IMR-90 (cell line): ENCODE data around the gene ELF5. TPM values are rescaled to one million over a fixed set of nuclear protein-coding genes. Genes with fewer than 3 reads are reported as not detected.

Experiments used
- ATAC-seq: fragments of 200-7000 bp; cut with Tn5 transposase; 2 replicates; pipeline ENCODE4 v1.9.1; 2020; ENCODE audit warnings: low read depth, mild to moderate bottlenecking, moderate library complexity
- BruUV-seq: library from RNA; stranded (reverse); fragments of 400-500 nt; replicated peaks from 2 replicates; lab custom pipeline; 2021; lab: Mats Ljungman, UMichigan
- CTCF ChIA-PET: fragments of 300-600 bp; formaldehyde crosslinking; extraction: SDS; loops from one replicate; lab custom pipeline; 2021; ENCODE audit warnings: antibody characterized with exemption; lab: Yijun Ruan, JAX
- POLR2A ChIA-PET: fragments of 300-600 bp; sonication (Branson Sonifier 250); formaldehyde crosslinking; loops from one replicate; lab custom pipeline; 2022; ENCODE audit warnings: antibody characterized with exemption; ENCODE audit not compliant: unreplicated experiment; lab: Charles Lee
- DNase-seq: peaks from one replicate; pipeline ENCODE4 v3.0.0; 2013
- H2AFZ ChIP-seq: replicated peaks from 2 replicates; pipeline ENCODE3; 2013; ENCODE audit warnings: low read length, mild to moderate bottlenecking; ENCODE audit not compliant: poor library complexity
- H2AK5ac ChIP-seq: 2 replicates; pipeline ENCODE4 v1.6.1; 2013; ENCODE audit warnings: low read depth, low read length, inconsistent platforms
- H2AK9ac ChIP-seq: replicated peaks from 2 replicates; pipeline ENCODE3; 2013; ENCODE audit warnings: mild to moderate bottlenecking, low read depth, low read length, moderate library complexity; ENCODE audit not compliant: poor library complexity
- H2BK120ac ChIP-seq: 2 replicates; pipeline ENCODE4 v1.6.1; 2013; ENCODE audit warnings: low read depth, low read length, inconsistent platforms
- H2BK15ac ChIP-seq: 3 replicates; pipeline ENCODE4 v1.6.1; 2013; ENCODE audit warnings: low read depth, low read length, inconsistent platforms
- H2BK20ac ChIP-seq: 2 replicates; pipeline ENCODE4 v1.6.1; 2013; ENCODE audit warnings: low read depth, mild to moderate bottlenecking, inconsistent platforms, low read length, moderate library complexity
- H2BK5ac ChIP-seq: 2 replicates; pipeline ENCODE4 v1.6.1; 2013; ENCODE audit warnings: mild to moderate bottlenecking, low read depth, low read length, inconsistent platforms; ENCODE audit not compliant: poor library complexity, severe bottlenecking
- H3K14ac ChIP-seq: replicated peaks from 2 replicates; pipeline ENCODE4 v1.6.1; 2013; ENCODE audit warnings: low read depth, low read length, inconsistent platforms
- H3K18ac ChIP-seq: 2 replicates; pipeline ENCODE4 v1.6.1; 2013; ENCODE audit warnings: low read depth, low read length, control low read depth
- H3K23ac ChIP-seq: 2 replicates; pipeline ENCODE4 v1.6.1; 2013; ENCODE audit warnings: low read depth, low read length, inconsistent platforms
- H3K27ac ChIP-seq: 2 replicates; pipeline ENCODE4 v1.5.1; 2013; ENCODE audit warnings: mild to moderate bottlenecking, control low read depth, low read length; ENCODE audit not compliant: insufficient read depth
- H3K27me3 ChIP-seq: 2 replicates; pipeline ENCODE4 v1.6.1; 2013; ENCODE audit warnings: low read length; ENCODE audit not compliant: control insufficient read depth, insufficient read depth
- H3K36me3 ChIP-seq: 2 replicates; pipeline ENCODE4 v1.6.1; 2013; ENCODE audit warnings: low read length, mixed read lengths; ENCODE audit not compliant: control insufficient read depth, insufficient read depth
- H3K4ac ChIP-seq: 2 replicates; pipeline ENCODE4 v1.6.1; 2013; ENCODE audit warnings: low read depth, low read length, inconsistent platforms
- H3K4me1 ChIP-seq: 2 replicates; pipeline ENCODE4 v1.6.1; 2013; ENCODE audit warnings: low read length, mixed read lengths; ENCODE audit not compliant: control insufficient read depth, insufficient read depth
- H3K4me2 ChIP-seq: 2 replicates; pipeline ENCODE4 v1.6.1; 2013; ENCODE audit warnings: low read depth, mild to moderate bottlenecking, control low read depth, low read length, moderate library complexity
- H3K4me3 ChIP-seq: 2 replicates; pipeline ENCODE4 v1.5.1; 2013; ENCODE audit warnings: low read depth, mild to moderate bottlenecking, control low read depth, low read length, moderate library complexity; ENCODE audit not compliant: insufficient read depth
- H3K56ac ChIP-seq: 2 replicates; pipeline ENCODE4 v1.6.1; 2013; ENCODE audit warnings: low read length, inconsistent platforms; ENCODE audit not compliant: insufficient read depth; ENCODE audit errors: extremely low read depth
- H3K79me1 ChIP-seq, 2 experiments: 2 replicates each; pipeline ENCODE4 v1.6.1; 2013; ENCODE audit warnings: low read length in 2 of 2, inconsistent platforms in 1 of 2, low read depth in 1 of 2
- H3K9ac ChIP-seq: 2 replicates; pipeline ENCODE4 v1.6.1; 2013; ENCODE audit warnings: low read depth, low read length, control low read depth
- H3K9me1 ChIP-seq: 2 replicates; pipeline ENCODE4 v1.6.1; 2013; ENCODE audit warnings: low read length, inconsistent platforms; ENCODE audit not compliant: insufficient read depth
- H3K9me3 ChIP-seq: 2 replicates; pipeline ENCODE4 v1.6.1; 2013; ENCODE audit warnings: low read length; ENCODE audit not compliant: control insufficient read depth, insufficient read depth
- H4K20me1 ChIP-seq: 2 replicates; pipeline ENCODE4 v1.6.1; 2013; ENCODE audit warnings: low read length, inconsistent platforms; ENCODE audit not compliant: insufficient read depth
- H4K5ac ChIP-seq: 2 replicates; pipeline ENCODE4 v1.6.1; 2013; ENCODE audit warnings: mild to moderate bottlenecking, low read depth, low read length, control low read depth
- H4K8ac ChIP-seq, 2 experiments: 2 replicates each; pipeline ENCODE4 v1.6.1; 2013; ENCODE audit warnings: low read depth in 2 of 2, low read length in 2 of 2, control low read depth in 1 of 2, inconsistent platforms in 1 of 2
- H4K91ac ChIP-seq: 2 replicates; pipeline ENCODE4 v1.6.1; 2013; ENCODE audit warnings: low read depth, low read length, inconsistent platforms; ENCODE audit not compliant: insufficient read depth
- BHLHE40 ChIP-seq: fragments of 150-350 bp; IDR thresholded peaks from 2 replicates; pipeline ENCODE4 v1.6.1; 2016; ENCODE audit warnings: mild to moderate bottlenecking, low read depth, low read length
- CTCF ChIP-seq: conservative IDR thresholded peaks from 2 replicates; pipeline ENCODE4 v1.5.1; 2012; ENCODE audit warnings: mild to moderate bottlenecking, low read depth, low read length, improper control_type of control experiment
- ELK1 ChIP-seq: fragments of 150-350 bp; IDR thresholded peaks from 2 replicates; pipeline ENCODE4 v1.6.1; 2016; ENCODE audit warnings: low read depth, mild to moderate bottlenecking, low read length, moderate library complexity, borderline replicate concordance
- MAFK ChIP-seq: IDR thresholded peaks from 2 replicates; pipeline ENCODE4 v1.6.1; 2012; ENCODE audit warnings: low read depth, low read length, improper control_type of control experiment
- MAZ ChIP-seq: IDR thresholded peaks from 2 replicates; pipeline ENCODE4 v1.6.1; 2012; ENCODE audit warnings: low read depth, mild to moderate bottlenecking, low read length, improper control_type of control experiment, moderate library complexity, borderline replicate concordance
- MXI1 ChIP-seq: IDR thresholded peaks from 2 replicates; pipeline ENCODE4 v1.6.1; 2012; ENCODE audit warnings: low read depth, mild to moderate bottlenecking, low read length, moderate library complexity, borderline replicate concordance
- POLR2A ChIP-seq: IDR thresholded peaks from 2 replicates; pipeline ENCODE4 v1.6.1; 2012; ENCODE audit warnings: mild to moderate bottlenecking, low read depth, low read length
- RCOR1 ChIP-seq: IDR thresholded peaks from 2 replicates; pipeline ENCODE4 v1.6.1; 2012; ENCODE audit warnings: mild to moderate bottlenecking, low read length, improper control_type of control experiment; ENCODE audit not compliant: insufficient replicate concordance
- RFX5 ChIP-seq: IDR thresholded peaks from 2 replicates; pipeline ENCODE4 v1.8.0; 2012; ENCODE audit warnings: low read depth, mild to moderate bottlenecking, low read length, moderate library complexity
- SMC3 ChIP-seq: fragments of 150-350 bp; IDR thresholded peaks from 2 replicates; pipeline ENCODE4 v1.6.1; 2016; ENCODE audit warnings: low read depth, mild to moderate bottlenecking, antibody characterized with exemption, low read length, moderate library complexity
- USF2 ChIP-seq: fragments of 150-350 bp; IDR thresholded peaks from 2 replicates; pipeline ENCODE4 v1.6.1; 2017; ENCODE audit warnings: mild to moderate bottlenecking, antibody characterized with exemption, low read length, low read depth
- WGBS, 2 experiments: methylation state at CpG; one replicate each; pipeline versions ENCODE4 v1.1.5 to v1.1.7; 2013; ENCODE audit warnings: missing lambda C conversion rate in 2 of 2; ENCODE audit not compliant: insufficient read length in 1 of 2; ENCODE audit errors: extremely low coverage in 2 of 2; 5-methylcytosine and 5-hydroxymethylcytosine counted together
- dilution Hi-C: fragments of 300-500 bp; cut with HindIII; formaldehyde crosslinking; loops from one replicate; pipeline ENCODE4 v1.14.3; 2018; ENCODE audit warnings: low sequenced_read_pairs; ENCODE audit not compliant: unreplicated experiment
- in situ Hi-C: fragments of 300-500 bp; cut with MboI; formaldehyde crosslinking; loops from 3 replicates; pipeline ENCODE4 v1.14.3; 2019; ENCODE audit warnings: low sequenced_read_pairs, inconsistent platforms, mixed read lengths
- intact Hi-C: fragments of 100-400 bp; cut with micrococcal nuclease; formaldehyde crosslinking; loops from 2 replicates; pipeline ENCODE4 v1.10.0; 2022
- polyA plus RNA-seq, 3 experiments: library from polyadenylated mRNA; depleted of rRNA; stranded (reverse); fragments of >200 nt; gene quantifications; 2 replicates each; pipeline ENCODE4 v1.2.3, GENCODE V29; 2012; ENCODE audit warnings: low replicate concordance in 1 of 3
- total RNA-seq: library from RNA; depleted of rRNA; stranded (reverse); fragments of >200 nt; gene quantifications from 2 replicates; pipeline ENCODE4 v1.2.3, GENCODE V29; 2012

Gene ELF5
- total and polyA plus RNA-seq, 2 of the 4 experiments (the other 2 are of a cell fraction): not detected

GRCh38 chr11:34508524-34508923 is 5.1 kb downstream of the ELF5 start:
- ATAC-seq: no peak
- Histone ChIP-seq H3K79me1 (no peaks in the 10 kb centered on the region), H2BK120ac (no peak overlapping the region), H3K27ac (no peak overlapping the region), H3K4me3 (no peak overlapping the region), H4K5ac (no peak overlapping the region), H2BK5ac (no peak overlapping the region), H3K14ac (peak overlapping the region; percentile 19), H3K4ac (no peak overlapping the region), H4K20me1 (no peaks in the 10 kb centered on the region), H2AK9ac (no peak overlapping the region), H2BK20ac (no peak overlapping the region), H3K23ac (0 out of 2 replicates have a peak overlapping the region, but pooled peaks have one; percentile 59), H2AFZ (no peak overlapping the region), H4K91ac (no peak overlapping the region), H2BK15ac (no peak overlapping the region), H3K9me3 (no peaks in the 10 kb centered on the region), H3K4me2 (no peak overlapping the region), H3K56ac (no peak overlapping the region), H3K27me3 (no peaks in the 10 kb centered on the region; the same call in 1 of the 2 replicates), H3K4me1 (peaks cover 3% of the 10 kb centered on the region; the same call in 1 of the 2 replicates), H3K9me1 (peaks cover 4% of the 10 kb centered on the region), H3K18ac (no peak overlapping the region), H4K8ac (no peak overlapping the region), H3K36me3 (no peaks in the 10 kb centered on the region), H3K9ac (no peak overlapping the region), H2AK5ac (no peak overlapping the region)
- in situ Hi-C loops: no loop called here
- no CpG with 5 or more reads among the region's 2 CpGs for WGBS, 2 experiments
- intact Hi-C loops: no loop called here
- ChIA-PET CTCF (no interaction called here), POLR2A (no interaction called here)
- BruUV-seq: no TSS peak
- peak; percentile 32 for DNase-seq
- dilution Hi-C loops: no loop called here
- no peak for TF ChIP-seq BHLHE40
- TF ChIP-seq ELK1: no peak
- TF ChIP-seq RCOR1: no peak
- TF ChIP-seq SMC3: no peak
- no peak for TF ChIP-seq RFX5
- no peak for TF ChIP-seq USF2
- no peak for TF ChIP-seq MAFK
- TF ChIP-seq POLR2A: no peak
- TF ChIP-seq MXI1: no peak
- no peak for TF ChIP-seq MAZ
- no peak for TF ChIP-seq CTCF
